HepG2 (cell line): ENCODE results near the gene CCL27. TPM values are rescaled to one million over a fixed set of nuclear protein-coding genes. Genes with fewer than 3 reads are reported as not detected.
A peak's percentile ranks its signal among the peaks of the same experiment; 100 is the strongest.

Experiments
- ARNTL ChIP-seq: sonication (generic); formaldehyde crosslinking; IDR thresholded peaks from 2 replicates; pipeline ENCODE4 v1.4.0; 2020; ENCODE audit warnings: mild to moderate bottlenecking, missing genetic modification reagents
- ELF1 ChIP-seq: sonication (generic); formaldehyde crosslinking; IDR thresholded peaks from 2 replicates; pipeline ENCODE4 v1.4.0; 2020; ENCODE audit warnings: missing genetic modification reagents
- ESRRA ChIP-seq: sonication (generic); formaldehyde crosslinking; IDR thresholded peaks from 2 replicates; pipeline ENCODE4 v1.5.1; 2020; ENCODE audit warnings: mild to moderate bottlenecking, low read depth, missing genetic modification reagents
- FOXA3 ChIP-seq: IDR thresholded peaks from 2 replicates; pipeline ENCODE4 v1.6.1; 2016; ENCODE audit warnings: missing genetic modification reagents, missing compliant biosample characterization
- HDAC2 ChIP-seq: sonication (generic); formaldehyde crosslinking; IDR thresholded peaks from 2 replicates; pipeline ENCODE4 v1.4.0; 2020; ENCODE audit warnings: missing genetic modification reagents
- HNF1A ChIP-seq, 2 experiments: sonication (generic) in 1 of 2; formaldehyde crosslinking in 1 of 2; IDR thresholded peaks; 2 replicates each; pipeline versions ENCODE4 v1.4.0 to v1.6.1; 2016 to 2020; ENCODE audit warnings: borderline replicate concordance in 1 of 2, low read depth in 1 of 2, mild to moderate bottlenecking in 1 of 2, missing genetic modification reagents in 1 of 2
- IKZF5 ChIP-seq: IDR thresholded peaks from 2 replicates; pipeline ENCODE4 v1.6.1; 2018; ENCODE audit warnings: missing genetic modification reagents, mild to moderate bottlenecking, missing compliant biosample characterization
- SIN3B ChIP-seq: fragments of 150-350 bp; IDR thresholded peaks from 2 replicates; pipeline ENCODE4 v1.6.1; 2014; ENCODE audit warnings: low read length
- ZBTB40 ChIP-seq, 2 experiments: fragments of 450-650 bp in 1 of 2; sonication (generic) in 1 of 2; formaldehyde crosslinking in 1 of 2; IDR thresholded peaks; 2 replicates each; pipeline versions ENCODE4 v1.6.1 to v1.8.0; 2016 to 2022; ENCODE audit warnings: antibody characterized with exemption in 1 of 2, mild to moderate bottlenecking in 1 of 2, missing genetic modification reagents in 1 of 2
- ZEB1 ChIP-seq: IDR thresholded peaks from 2 replicates; pipeline ENCODE4 v1.6.1; 2012; ENCODE audit warnings: mild to moderate bottlenecking, low read depth, inconsistent platforms; ENCODE audit not compliant: insufficient replicate concordance
- ZKSCAN1 ChIP-seq: fragments of 150-350 bp; IDR thresholded peaks from 2 replicates; pipeline ENCODE4 v1.6.1; 2014; ENCODE audit warnings: low read length
- ZNF530 ChIP-seq: sonication (generic); formaldehyde crosslinking; IDR thresholded peaks from 2 replicates; pipeline ENCODE4 v1.5.0; 2020; ENCODE audit warnings: low read depth, mild to moderate bottlenecking, missing genetic modification reagents
- ZSCAN22 ChIP-seq: sonication (generic); formaldehyde crosslinking; IDR thresholded peaks from 2 replicates; pipeline ENCODE4 v1.4.0; 2020; ENCODE audit warnings: mild to moderate bottlenecking, missing genetic modification reagents
- polyA plus RNA-seq, 8 experiments: library from polyadenylated mRNA; depleted of rRNA in 3 of 8; stranded (reverse) in 7 of 8; unstranded in 1 of 8; fragments of >200 nt; fragmentation: Illumina TruSeq in 4 of 8; extraction: Trizol in 4 of 8; gene quantifications; 2 replicates each; pipeline versions ENCODE4 v1.2.1 to v1.2.3, GENCODE V29; 2011 to 2016; ENCODE audit warnings: low read depth in 4 of 8, missing spikeins in 1 of 8, mixed read lengths in 1 of 8; ENCODE audit not compliant: insufficient read depth in 1 of 8
- total RNA-seq, 5 experiments: library from RNA; depleted of rRNA; stranded (reverse); fragments of >200 nt; fragmentation: Illumina TruSeq; extraction: Trizol; gene quantifications; 2 replicates each; pipeline ENCODE4 v1.2.3, GENCODE V29; 2016; ENCODE audit warnings: low read depth in 1 of 5

The CCL27 gene
- total and polyA plus RNA-seq, 2 of the 13 experiments (the other 11 are each of a cell fraction or from before 2014, with no cell fraction given) = not detected

GRCh38 chr9:34644766-34645314, 17.6 kb downstream of the CCL27 start (continued):
- TF ChIP-seq ZBTB40 (IDR thresholded peaks at IDR 0.05) (no peak), ZBTB40 (CRISPR knock-in tag; IDR thresholded peaks at IDR 0.05) (peak; percentile 44; the same call in 1 of the 2 replicates), ZEB1 (peak; percentile 56), ZSCAN22 (CRISPR knock-in tag) (0 out of 2 replicates have a peak, but pooled peaks have one; percentile 77), FOXA3 (CRISPR knock-in tag) (peak; percentile 65; the same call in 1 of the 2 replicates), HDAC2 (CRISPR knock-in tag) (peak; percentile 77; the same call in 1 of the 2 replicates), ELF1 (CRISPR knock-in tag) (peak; percentile 49), IKZF5 (CRISPR knock-in tag) (peak; percentile 20; the same call in 1 of the 2 replicates), HNF1A (IDR thresholded peaks at IDR 0.05; ENCODE audit: low read depth) (no peak), HNF1A (CRISPR knock-in tag; IDR thresholded peaks at IDR 0.05; ENCODE audit: borderline replicate concordance) (peak; percentile 30; the same call in 1 of the 2 replicates), ZNF530 (CRISPR knock-in tag) (no peak), ZKSCAN1 (no peak), ESRRA (CRISPR knock-in tag) (peak; percentile 78), ARNTL (CRISPR knock-in tag) (0 out of 2 replicates have a peak, but pooled peaks have one; percentile 23), SIN3B (no peak)
